IMR-90 (cell line): ENCODE measurements around the gene C11orf42.

Experiments used
- BHLHE40 ChIP-seq: fragments of 150-350 bp; IDR thresholded peaks from 2 replicates; pipeline ENCODE4 v1.6.1; 2016; ENCODE audit warnings: mild to moderate bottlenecking, low read depth, low read length
- CEBPB ChIP-seq: IDR thresholded peaks from 2 replicates; pipeline ENCODE4 v1.6.1; 2012; ENCODE audit warnings: low read depth, low read length, improper control_type of control experiment
- CTCF ChIP-seq: conservative IDR thresholded peaks from 2 replicates; pipeline ENCODE4 v1.5.1; 2012; ENCODE audit warnings: mild to moderate bottlenecking, low read depth, low read length, improper control_type of control experiment
- ELK1 ChIP-seq: fragments of 150-350 bp; IDR thresholded peaks from 2 replicates; pipeline ENCODE4 v1.6.1; 2016; ENCODE audit warnings: low read depth, mild to moderate bottlenecking, low read length, moderate library complexity, borderline replicate concordance
- FOS ChIP-seq: fragments of 150-350 bp; IDR thresholded peaks from 2 replicates; pipeline ENCODE4 v1.6.1; 2016; ENCODE audit warnings: low read depth, low read length
- MAFK ChIP-seq: IDR thresholded peaks from 2 replicates; pipeline ENCODE4 v1.6.1; 2012; ENCODE audit warnings: low read depth, low read length, improper control_type of control experiment
- MAZ ChIP-seq: IDR thresholded peaks from 2 replicates; pipeline ENCODE4 v1.6.1; 2012; ENCODE audit warnings: low read depth, mild to moderate bottlenecking, low read length, improper control_type of control experiment, moderate library complexity, borderline replicate concordance
- NFE2L2 ChIP-seq: fragments of 150-350 bp; IDR thresholded peaks from 2 replicates; pipeline ENCODE4 v1.6.1; 2016; ENCODE audit warnings: low read depth, mild to moderate bottlenecking, low read length
- POLR2A ChIP-seq: IDR thresholded peaks from 2 replicates; pipeline ENCODE4 v1.6.1; 2012; ENCODE audit warnings: mild to moderate bottlenecking, low read depth, low read length
- RAD21 ChIP-seq: IDR thresholded peaks from 2 replicates; pipeline ENCODE4 v1.6.1; 2012; ENCODE audit warnings: low read length, improper control_type of control experiment
- RCOR1 ChIP-seq: IDR thresholded peaks from 2 replicates; pipeline ENCODE4 v1.6.1; 2012; ENCODE audit warnings: mild to moderate bottlenecking, low read length, improper control_type of control experiment; ENCODE audit not compliant: insufficient replicate concordance
- RFX5 ChIP-seq: IDR thresholded peaks from 2 replicates; pipeline ENCODE4 v1.8.0; 2012; ENCODE audit warnings: low read depth, mild to moderate bottlenecking, low read length, moderate library complexity
- SMC3 ChIP-seq: fragments of 150-350 bp; IDR thresholded peaks from 2 replicates; pipeline ENCODE4 v1.6.1; 2016; ENCODE audit warnings: low read depth, mild to moderate bottlenecking, antibody characterized with exemption, low read length, moderate library complexity
- USF2 ChIP-seq: fragments of 150-350 bp; IDR thresholded peaks from 2 replicates; pipeline ENCODE4 v1.6.1; 2017; ENCODE audit warnings: mild to moderate bottlenecking, antibody characterized with exemption, low read length, low read depth

- peak; percentile 50; the same call in 1 of the 2 replicates for TF ChIP-seq FOS
- TF ChIP-seq CTCF, result no peak
- TF ChIP-seq CEBPB, result 0 out of 2 replicates have a peak, but pooled peaks have one; percentile 44
- no peak for TF ChIP-seq POLR2A
- no peak for TF ChIP-seq RAD21
- no peak for TF ChIP-seq BHLHE40
- TF ChIP-seq USF2, result no peak
- TF ChIP-seq SMC3, result no peak
- no peak for TF ChIP-seq RFX5
- TF ChIP-seq RCOR1, result no peak
- TF ChIP-seq ELK1, result no peak
- TF ChIP-seq MAZ, result no peak
- TF ChIP-seq MAFK, result no peak
- TF ChIP-seq NFE2L2, result no peak
These were observed 44.6 kb downstream of the C11orf42 start for GRCh38 chr11:6249770-6250555.
